H1 (cell line): ENCODE data around the gene WWC2. TPM values are rescaled to one million over a fixed set of nuclear protein-coding genes. Genes with fewer than 3 reads are reported as not detected.

Source experiments
- CTCF ChIA-PET: fragments of 300-600 bp; sonication (Branson Sonifier 250); formaldehyde crosslinking; loops from one replicate; lab custom pipeline; 2021; ENCODE audit not compliant: partially characterized antibody; lab: Charles Lee
- POLR2A ChIA-PET: fragments of 300-600 bp; sonication (Branson Sonifier 250); formaldehyde crosslinking; loops from one replicate; lab custom pipeline; 2021; ENCODE audit warnings: inconsistent platforms; ENCODE audit not compliant: partially characterized antibody; lab: Charles Lee
- DNase-seq, 2 experiments: peaks; one replicate each; pipeline versions ENCODE4 v3.0.0 to v3.0.0-alpha.2; 2010 to 2022; ENCODE audit warnings: low spot score in 2 of 2, low read depth in 1 of 2, mixed read lengths in 1 of 2
- FAIRE-seq: peaks from 2 replicates; lab custom pipeline; 2011; peaks lifted over from hg19 to GRCh38; lab: Jason Lieb, UNC
- H2AFZ ChIP-seq: 2 replicates; pipeline ENCODE4 v1.8.1; 2012; ENCODE audit warnings: low read length, inconsistent platforms
- H2AK5ac ChIP-seq: 2 replicates; pipeline ENCODE4 v1.6.1; 2013; ENCODE audit warnings: low read depth, low read length
- H2BK120ac ChIP-seq: replicated peaks from 2 replicates; pipeline ENCODE3; 2013; ENCODE audit warnings: low read depth, low read length, inconsistent platforms
- H2BK12ac ChIP-seq: 2 replicates; pipeline ENCODE4 v1.6.1; 2013; ENCODE audit warnings: low read depth, low read length
- H2BK15ac ChIP-seq: 2 replicates; pipeline ENCODE4 v1.6.1; 2013; ENCODE audit warnings: low read length
- H2BK20ac ChIP-seq: 2 replicates; pipeline ENCODE4 v1.6.1; 2013; ENCODE audit warnings: low read length
- H2BK5ac ChIP-seq: 2 replicates; pipeline ENCODE4 v1.6.1; 2013; ENCODE audit warnings: low read depth, low read length
- H3K14ac ChIP-seq: 2 replicates; pipeline ENCODE4 v1.6.1; 2013; ENCODE audit warnings: inconsistent platforms; ENCODE audit not compliant: insufficient read length
- H3K18ac ChIP-seq: 2 replicates; pipeline ENCODE4 v1.6.1; 2013; ENCODE audit warnings: low read length; ENCODE audit errors: extremely low read depth
- H3K23ac ChIP-seq: 2 replicates; pipeline ENCODE4 v1.6.1; 2013; ENCODE audit warnings: inconsistent platforms; ENCODE audit not compliant: insufficient read length
- H3K23me2 ChIP-seq: 2 replicates; pipeline ENCODE4 v1.6.1; 2013; ENCODE audit warnings: low read depth, low read length
- H3K27ac ChIP-seq: 2 replicates; pipeline ENCODE4 v1.6.1; 2011; ENCODE audit warnings: low read depth, low read length, inconsistent platforms
- H3K27me3 ChIP-seq, 4 experiments: replicated peaks in 1 of 4; 1 replicate in 1 of 4; 2 replicates in 3 of 4; pipeline versions ENCODE4 v1.6.1 to v1.8.1; 2011 to 2013; ENCODE audit warnings: low read length in 3 of 4, mild to moderate bottlenecking in 3 of 4, inconsistent platforms in 2 of 4, mixed read lengths in 2 of 4, moderate library complexity in 1 of 4; ENCODE audit not compliant: control insufficient read depth in 3 of 4, insufficient read depth in 3 of 4; ENCODE audit errors: extremely low read depth in 1 of 4
- H3K36me3 ChIP-seq, 4 experiments: 2 replicates each; pipeline versions ENCODE4 v1.6.1 to v1.8.1; 2011 to 2013; ENCODE audit warnings: mild to moderate bottlenecking in 4 of 4, low read length in 3 of 4, moderate library complexity in 2 of 4, control low read depth in 1 of 4, inconsistent platforms in 1 of 4; ENCODE audit not compliant: insufficient read depth in 4 of 4, control insufficient read depth in 2 of 4
- H3K4ac ChIP-seq: replicated peaks from 2 replicates; pipeline ENCODE3; 2013; ENCODE audit warnings: low read length, low read depth, mixed read lengths, inconsistent platforms; ENCODE audit not compliant: insufficient read length
- H3K4me1 ChIP-seq, 4 experiments: replicated peaks in 1 of 4; 1 replicate in 1 of 4; 2 replicates in 3 of 4; pipeline versions ENCODE4 v1.6.1 to v1.8.1; 2011 to 2013; ENCODE audit warnings: low read length in 3 of 4, inconsistent platforms in 2 of 4, mixed read lengths in 1 of 4; ENCODE audit not compliant: insufficient read depth in 4 of 4, control insufficient read depth in 3 of 4
- H3K4me2 ChIP-seq, 2 experiments: 2 replicates each; pipeline versions ENCODE4 v1.6.1 to v1.8.1; 2011 to 2013; ENCODE audit warnings: low read depth in 2 of 2, low read length in 2 of 2, control low read depth in 1 of 2, inconsistent platforms in 1 of 2, mild to moderate bottlenecking in 1 of 2; ENCODE audit not compliant: insufficient read depth in 1 of 2
- H3K4me3 ChIP-seq, 4 experiments: fragments of 200-600, 300-600 bp in 1 of 4; sonication (generic), shearing (Covaris generic), sonication (Bioruptor Twin) in 1 of 4; 2 replicates each; pipeline versions ENCODE4 v1.5.1 to v1.8.1; 2011 to 2016; ENCODE audit warnings: low read length in 4 of 4, low read depth in 3 of 4, control low read depth in 2 of 4, inconsistent platforms in 2 of 4, mild to moderate bottlenecking in 2 of 4, mixed read lengths in 1 of 4, moderate library complexity in 1 of 4; ENCODE audit not compliant: insufficient read depth in 2 of 4; ENCODE audit errors: extremely low read depth in 1 of 4
- H3K56ac ChIP-seq: replicated peaks from 2 replicates; pipeline ENCODE3; 2013; ENCODE audit warnings: low read depth, mild to moderate bottlenecking, mixed read lengths, low read length, inconsistent platforms; ENCODE audit not compliant: insufficient read length
- H3K79me1 ChIP-seq: 2 replicates; pipeline ENCODE4 v1.6.1; 2013; ENCODE audit warnings: low read depth, low read length, control low read depth
- H3K79me2 ChIP-seq, 2 experiments: 2 replicates each; pipeline versions ENCODE4 v1.6.1 to v1.8.1; 2012 to 2013; ENCODE audit warnings: low read length in 2 of 2, mild to moderate bottlenecking in 2 of 2, inconsistent platforms in 1 of 2; ENCODE audit not compliant: insufficient read depth in 2 of 2, control insufficient read depth in 1 of 2
- H3K9ac ChIP-seq, 4 experiments: replicated peaks in 1 of 4; 1 replicate in 1 of 4; 2 replicates in 3 of 4; pipeline versions ENCODE4 v1.6.1 to v1.8.1; 2011 to 2013; ENCODE audit warnings: low read depth in 3 of 4, low read length in 3 of 4, control low read depth in 2 of 4, mild to moderate bottlenecking in 2 of 4, moderate library complexity in 2 of 4, inconsistent platforms in 1 of 4; ENCODE audit errors: extremely low read depth in 1 of 4
- H3K9me3 ChIP-seq, 2 experiments: 2 replicates each; pipeline versions ENCODE4 v1.6.1 to v1.8.1; 2012 to 2013; ENCODE audit warnings: mild to moderate bottlenecking in 2 of 2, moderate library complexity in 2 of 2, control low read depth in 1 of 2, inconsistent platforms in 1 of 2, low read depth in 1 of 2, low read length in 1 of 2, mixed read lengths in 1 of 2; ENCODE audit not compliant: insufficient read depth in 2 of 2
- H4K20me1 ChIP-seq, 2 experiments: replicated peaks in 1 of 2; 2 replicates each; pipeline versions ENCODE3 to v1.8.1; 2011 to 2013; ENCODE audit warnings: inconsistent platforms in 2 of 2, low read length in 2 of 2, mild to moderate bottlenecking in 1 of 2; ENCODE audit not compliant: insufficient read depth in 2 of 2, control insufficient read depth in 1 of 2
- H4K5ac ChIP-seq: 2 replicates; pipeline ENCODE4 v1.6.1; 2013; ENCODE audit warnings: low read length, low read depth, mixed read lengths, inconsistent platforms; ENCODE audit not compliant: insufficient read length
- H4K8ac ChIP-seq: 2 replicates; pipeline ENCODE4 v1.8.0; 2013; ENCODE audit warnings: mild to moderate bottlenecking, moderate library complexity, low read length, inconsistent platforms; ENCODE audit not compliant: insufficient read depth; ENCODE audit errors: extremely low read depth
- H4K91ac ChIP-seq: replicated peaks from 2 replicates; pipeline ENCODE3; 2013; ENCODE audit warnings: low read length, mixed read lengths, inconsistent platforms; ENCODE audit not compliant: insufficient read length
- CTBP2 ChIP-seq: IDR thresholded peaks from 2 replicates; pipeline ENCODE4 v1.7.0; 2011; ENCODE audit warnings: borderline replicate concordance, mild to moderate bottlenecking, moderate library complexity, mixed read lengths, low read length; ENCODE audit not compliant: insufficient read depth, insufficient read length
- EGR1 ChIP-seq: IDR thresholded peaks from 2 replicates; pipeline ENCODE4 v1.6.1; 2011; ENCODE audit warnings: low read depth, low read length, borderline replicate concordance
- EZH2 ChIP-seq: fragments of 200-600 bp; sonication (generic); IDR thresholded peaks from 2 replicates; pipeline ENCODE4 v1.7.1; 2012; ENCODE audit warnings: low read depth, mild to moderate bottlenecking, moderate library complexity, low read length, inconsistent platforms; ENCODE audit not compliant: severe bottlenecking
- KDM4A ChIP-seq: IDR thresholded peaks from one replicate; pipeline ENCODE4 v1.7.1; 2012; ENCODE audit warnings: low read depth, mild to moderate bottlenecking, moderate library complexity, low read length, inconsistent platforms; ENCODE audit not compliant: severe bottlenecking
- POU5F1 ChIP-seq: IDR thresholded peaks from 2 replicates; pipeline ENCODE4 v1.6.1; 2011; ENCODE audit warnings: low read depth, mild to moderate bottlenecking, low read length, moderate library complexity
- RBBP5 ChIP-seq: IDR thresholded peaks from 2 replicates; pipeline ENCODE4 v1.7.1; 2012; ENCODE audit warnings: low read depth, mild to moderate bottlenecking, inconsistent platforms, low read length, moderate library complexity, borderline replicate concordance
- RNF2 ChIP-seq: fragments of 200-900, 300-1000 bp; sonication (generic); IDR thresholded peaks from 2 replicates; pipeline ENCODE4 v1.7.1; 2016; ENCODE audit warnings: borderline replicate concordance, low read depth, mild to moderate bottlenecking, antibody characterized with exemption, low read length; ENCODE audit not compliant: poor library complexity, severe bottlenecking; ENCODE audit errors: missing control alignments
- SAP30 ChIP-seq: fragments of 300-600 bp; sonication (generic); IDR thresholded peaks from 2 replicates; pipeline ENCODE4 v1.7.1; 2012; ENCODE audit warnings: low read length, moderate library complexity, mild to moderate bottlenecking, inconsistent platforms; ENCODE audit not compliant: insufficient read depth, insufficient replicate concordance
- SP2 ChIP-seq: IDR thresholded peaks from 2 replicates; pipeline ENCODE4 v1.6.1; 2012; ENCODE audit warnings: mild to moderate bottlenecking, low read length, inconsistent platforms
- TAF1 ChIP-seq: IDR thresholded peaks from 2 replicates; pipeline ENCODE4 v1.6.1; 2011; ENCODE audit warnings: mild to moderate bottlenecking, low read depth, low read length
- TBP ChIP-seq: IDR thresholded peaks from 2 replicates; pipeline ENCODE4 v1.6.1; 2011; ENCODE audit warnings: low read depth, low read length, improper control_type of control experiment
- ZNF274 ChIP-seq: IDR thresholded peaks from 2 replicates; pipeline ENCODE4 v1.7.0; 2012; ENCODE audit warnings: low read length, borderline replicate concordance; ENCODE audit errors: extremely low read depth
- WGBS, 2 experiments: shearing (Covaris generic) in 1 of 2; methylation state at CpG; one replicate each; pipeline versions ENCODE4 v1.1.6 to v1.1.7; 2013 to 2015; ENCODE audit warnings: low lambda C conversion rate in 2 of 2, mixed read lengths in 2 of 2, inconsistent platforms in 1 of 2, low coverage in 1 of 2, missing lambda C conversion rate in 1 of 2; ENCODE audit not compliant: insufficient replicate concordance in 2 of 2, insufficient coverage in 1 of 2, insufficient read length in 1 of 2; ENCODE audit errors: extremely low coverage in 1 of 2, missing lambda C conversion rate in 1 of 2; 5-methylcytosine and 5-hydroxymethylcytosine counted together
- polyA plus RNA-seq, 7 experiments: library from polyadenylated mRNA; depleted of rRNA in 3 of 7; stranded (reverse) in 5 of 7; unstranded in 2 of 7; fragments of >200 nt in 5 of 7; fragments of 200-250 nt in 2 of 7; gene quantifications; 1 replicate in 5 of 7; 2 replicates in 1 of 7; 4 replicates in 1 of 7; pipeline versions ENCODE4 v1.2.1 to v1.2.3, GENCODE V29; 2011 to 2013; ENCODE audit warnings: missing spikeins in 2 of 7, mixed read lengths in 2 of 7
- total RNA-seq: library from RNA; stranded (reverse); fragmentation: NEBNext Ultra II Directional; extraction: Animal tissue kit (Norgen Biotek cat#: 25700); gene quantifications from 2 replicates; pipeline ENCODE4 v1.2.1, GENCODE V29; 2021
- TF ChIP-seq, protein P1 (sequence below): IDR thresholded peaks from 2 replicates; pipeline ENCODE4 v1.6.1; 2011; ENCODE audit warnings: low read depth, mild to moderate bottlenecking, low read length; ENCODE audit not compliant: insufficient read depth

The WWC2 gene
- total and polyA plus RNA-seq, 2 of the 8 experiments (the other 6 are each of a cell fraction or from before 2014, with no cell fraction given) = 17.6 to 135 TPM

DNA sequence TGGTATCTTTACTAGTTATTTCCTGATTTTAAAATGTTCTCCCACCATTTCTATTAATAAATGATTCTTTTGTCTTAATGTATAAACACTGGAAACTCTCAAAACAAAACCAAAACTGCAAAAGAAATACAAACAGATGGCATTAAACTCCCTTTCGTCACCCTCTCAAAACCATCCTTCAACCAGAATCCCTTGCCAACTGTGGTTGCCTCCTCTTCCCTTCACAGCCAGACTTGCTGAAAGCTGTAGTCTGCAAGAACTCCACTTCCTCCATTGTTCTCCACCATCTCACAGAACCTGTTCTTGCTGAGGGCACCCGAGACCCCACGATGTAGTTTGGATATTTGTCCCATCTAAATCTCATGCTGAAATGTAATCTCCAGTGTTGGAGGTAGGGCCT lies 96.5 kb downstream of the WWC2 start:
- H2BK20ac ChIP-seq = no peak overlapping the region
- H3K79me1 ChIP-seq = peaks cover 6% of the 10 kb centered on the region; the same call in 1 of the 2 replicates
- no peak overlapping the region for H2BK15ac ChIP-seq
- no peak overlapping the region; the same call in 1 of the 2 replicates for H3K27ac ChIP-seq
- ChIA-PET CTCF (interaction anchor here (1.3 to 2.0 kb wide), 2 partner anchors 18 to 67 kb away, joined by 4 to 6 read pairs; no protein-coding TSS in a partner anchor), POLR2A (no interaction called here)
- H3K9ac ChIP-seq = no peak overlapping the region
- DNase-seq (no peak), FAIRE-seq (no peak)
- no peak overlapping the region for H2AK5ac ChIP-seq
- no peak overlapping the region for H2BK12ac ChIP-seq
- no peaks in the 10 kb centered on the region for H3K23me2 ChIP-seq
- H3K27me3 ChIP-seq = no peaks in the 10 kb centered on the region
- no peak overlapping the region for H3K4me2 ChIP-seq
- no peak overlapping the region for H3K23ac ChIP-seq
- no peak overlapping the region for H2BK5ac ChIP-seq
- peaks cover 0 to 6% (median 3%) of the 10 kb centered on the region in 4 experiments; a peak in 4 of 7 replicates for H3K4me1 ChIP-seq
- no peak overlapping the region for H3K18ac ChIP-seq
- no peak overlapping the region for H3K4me3 ChIP-seq
- H3K9me3 ChIP-seq = no peaks in the 10 kb centered on the region
- no peaks in the 10 kb centered on the region for H4K20me1 ChIP-seq
- peaks cover 0 to 5% (median 0%) of the 10 kb centered on the region in 4 experiments; a peak in 2 of 8 replicates for H3K36me3 ChIP-seq
- no peak overlapping the region for H3K56ac ChIP-seq
- H2BK120ac ChIP-seq = no peak overlapping the region
- H3K14ac ChIP-seq = no peak overlapping the region
- H2AFZ ChIP-seq = no peak overlapping the region
- H4K5ac ChIP-seq = no peak overlapping the region
- H3K79me2 ChIP-seq = peaks cover 0 to 91% of the 10 kb centered on the region in 2 experiments; a peak in 3 of 4 replicates
- WGBS, 2 experiments = 100% methylated on average over 3 of the region's 3 CpGs; no CpG with 5 or more reads in 1 of the 2 experiments
- H3K4ac ChIP-seq = no peak overlapping the region
- H4K8ac ChIP-seq = no peak overlapping the region
- no peak overlapping the region for H4K91ac ChIP-seq
- no peak for TF ChIP-seq TAF1
- TF ChIP-seq, protein P1, sequence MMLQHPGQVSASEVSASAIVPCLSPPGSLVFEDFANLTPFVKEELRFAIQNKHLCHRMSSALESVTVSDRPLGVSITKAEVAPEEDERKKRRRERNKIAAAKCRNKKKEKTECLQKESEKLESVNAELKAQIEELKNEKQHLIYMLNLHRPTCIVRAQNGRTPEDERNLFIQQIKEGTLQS = no peak
- no peak for TF ChIP-seq RBBP5
- no peak for TF ChIP-seq POU5F1
- TF ChIP-seq SAP30 = no peak
- no peak for TF ChIP-seq EZH2
- no peak for TF ChIP-seq EGR1
- no peak for TF ChIP-seq KDM4A
- TF ChIP-seq CTBP2 = no peak
- TF ChIP-seq ZNF274 = no peak
- no peak for TF ChIP-seq SP2
- no peak for TF ChIP-seq RNF2
- TF ChIP-seq TBP = no peak
